Fibroblast of mammary gland (primary cell): ENCODE data around the gene BRD2.

Experiments
- DNase-seq: peaks from one replicate; pipeline ENCODE4 v3.0.0-alpha.2; 2010; ENCODE audit warnings: low read depth
- H3K4me3 ChIP-seq: 2 replicates; pipeline ENCODE4 v1.5.1; 2011; ENCODE audit warnings: low read depth, mild to moderate bottlenecking, low read length, moderate library complexity; ENCODE audit not compliant: control insufficient read depth
- TF ChIP-seq, protein P1 (sequence below): conservative IDR thresholded peaks from 2 replicates; pipeline ENCODE4 v1.5.1; 2011; ENCODE audit warnings: low read depth, low read length, inconsistent platforms; ENCODE audit not compliant: control insufficient read depth, insufficient read depth

BRD2 gene

DNA sequence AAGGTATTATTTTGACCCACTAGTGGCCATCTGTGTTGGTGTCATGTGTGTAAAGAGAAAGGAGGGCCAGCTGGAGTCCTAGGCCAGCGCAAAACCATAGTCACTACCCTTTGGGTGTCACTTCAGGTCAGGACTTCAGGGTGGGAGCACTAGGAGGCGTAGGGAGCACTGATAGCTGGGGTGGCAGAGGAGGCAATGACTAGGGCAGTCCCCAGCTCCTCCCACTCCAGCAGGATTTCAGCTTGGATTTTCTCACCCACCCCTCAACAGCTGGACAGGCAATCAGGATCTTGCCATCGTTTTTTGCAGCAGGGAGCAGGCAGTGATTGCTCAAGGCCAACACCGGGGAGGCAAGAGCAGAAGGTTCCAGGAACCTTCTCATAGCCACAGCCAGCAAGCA is 45.2 kb downstream of the BRD2 start:
- no peak for DNase-seq
- no peak overlapping the region for H3K4me3 ChIP-seq
- TF ChIP-seq, protein P1, sequence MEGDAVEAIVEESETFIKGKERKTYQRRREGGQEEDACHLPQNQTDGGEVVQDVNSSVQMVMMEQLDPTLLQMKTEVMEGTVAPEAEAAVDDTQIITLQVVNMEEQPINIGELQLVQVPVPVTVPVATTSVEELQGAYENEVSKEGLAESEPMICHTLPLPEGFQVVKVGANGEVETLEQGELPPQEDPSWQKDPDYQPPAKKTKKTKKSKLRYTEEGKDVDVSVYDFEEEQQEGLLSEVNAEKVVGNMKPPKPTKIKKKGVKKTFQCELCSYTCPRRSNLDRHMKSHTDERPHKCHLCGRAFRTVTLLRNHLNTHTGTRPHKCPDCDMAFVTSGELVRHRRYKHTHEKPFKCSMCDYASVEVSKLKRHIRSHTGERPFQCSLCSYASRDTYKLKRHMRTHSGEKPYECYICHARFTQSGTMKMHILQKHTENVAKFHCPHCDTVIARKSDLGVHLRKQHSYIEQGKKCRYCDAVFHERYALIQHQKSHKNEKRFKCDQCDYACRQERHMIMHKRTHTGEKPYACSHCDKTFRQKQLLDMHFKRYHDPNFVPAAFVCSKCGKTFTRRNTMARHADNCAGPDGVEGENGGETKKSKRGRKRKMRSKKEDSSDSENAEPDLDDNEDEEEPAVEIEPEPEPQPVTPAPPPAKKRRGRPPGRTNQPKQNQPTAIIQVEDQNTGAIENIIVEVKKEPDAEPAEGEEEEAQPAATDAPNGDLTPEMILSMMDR = no peak

DNA sequence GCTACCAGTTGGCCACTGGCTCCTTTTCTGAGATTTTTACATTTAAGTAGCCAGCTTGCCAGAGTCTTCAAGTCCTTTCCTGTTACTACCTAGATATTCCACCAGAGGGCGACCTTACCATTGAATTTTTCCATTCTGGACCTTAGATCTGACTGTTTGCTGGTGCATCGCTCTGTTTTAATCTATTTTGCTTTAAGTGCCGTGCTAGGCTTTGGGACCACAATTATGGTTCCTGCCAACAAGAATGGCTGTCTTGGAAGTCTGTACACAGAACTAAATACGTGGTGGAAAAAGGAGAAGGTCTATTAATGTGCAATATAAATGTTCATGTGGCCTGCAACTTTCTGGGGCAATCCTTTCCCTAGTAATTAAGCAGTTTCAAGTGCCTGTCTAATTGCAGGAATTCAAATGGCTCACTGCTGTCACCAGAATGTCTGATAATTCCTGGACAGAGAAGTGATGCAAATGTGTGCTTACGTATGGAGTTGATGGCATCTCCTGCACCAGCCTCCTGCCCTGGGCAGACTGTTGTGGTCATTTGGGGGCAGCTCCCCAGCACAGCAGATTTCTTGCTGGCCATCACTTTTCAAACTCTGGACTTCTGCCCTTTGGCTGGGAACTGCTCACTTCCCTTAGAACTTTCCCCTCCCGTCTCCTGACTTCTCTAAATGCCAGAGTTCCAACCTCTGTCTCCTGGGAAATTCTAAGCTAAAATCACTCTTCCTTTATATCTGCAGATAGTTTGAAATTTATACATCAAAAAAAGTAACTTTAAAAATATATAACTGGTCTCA is 46.6 kb downstream of the BRD2 start:
- TF ChIP-seq, protein P1 = peak; percentile 77
- peak; percentile 86 for DNase-seq

DNA sequence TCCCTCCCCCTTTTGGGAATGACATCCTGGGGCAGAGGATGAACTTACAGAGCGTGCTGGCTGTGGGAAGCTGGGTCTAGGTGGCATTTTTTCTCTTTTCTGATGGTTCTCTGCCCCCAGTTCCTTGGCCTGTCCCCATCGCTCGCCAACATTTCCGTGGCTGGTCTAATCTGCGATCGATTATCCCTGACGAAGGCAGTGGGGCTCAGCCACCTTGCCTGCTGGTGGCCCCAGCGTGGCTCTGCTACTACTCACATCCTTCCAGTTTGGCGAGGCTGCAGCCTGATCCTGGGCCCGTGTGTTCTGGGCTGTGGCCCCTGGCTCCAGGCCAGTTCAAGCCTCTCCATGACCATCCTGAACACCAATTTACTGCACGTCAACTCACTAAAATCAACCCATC is 47.4 kb downstream of the BRD2 start:
- H3K4me3 ChIP-seq = no peak overlapping the region
- TF ChIP-seq, protein P1 = no peak
- no peak for DNase-seq

More for the DNA sequence above, 46.6 kb downstream of the BRD2 start:
- H3K4me3 ChIP-seq = no peak overlapping the region

DNA sequence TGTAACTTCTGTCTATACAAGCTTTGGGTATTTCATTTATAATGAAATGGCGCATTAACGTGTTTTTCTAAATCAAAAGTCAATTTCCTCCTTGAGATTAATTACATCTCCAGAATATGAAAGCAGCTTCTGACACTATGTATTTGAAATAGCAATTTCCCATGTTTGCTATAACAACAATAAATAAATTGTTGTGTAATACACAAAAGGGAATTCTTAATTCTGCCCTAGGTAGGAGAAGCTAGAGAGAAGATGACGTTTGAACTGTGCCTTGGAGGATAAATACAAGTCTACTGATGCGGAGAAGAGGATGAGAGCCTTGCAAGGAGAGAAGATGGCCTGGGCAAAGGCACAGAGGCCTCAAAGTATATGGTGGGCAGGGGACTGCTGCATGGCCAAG is 48.6 kb downstream of the BRD2 start:
- no peak for DNase-seq
- H3K4me3 ChIP-seq = no peak overlapping the region

DNA sequence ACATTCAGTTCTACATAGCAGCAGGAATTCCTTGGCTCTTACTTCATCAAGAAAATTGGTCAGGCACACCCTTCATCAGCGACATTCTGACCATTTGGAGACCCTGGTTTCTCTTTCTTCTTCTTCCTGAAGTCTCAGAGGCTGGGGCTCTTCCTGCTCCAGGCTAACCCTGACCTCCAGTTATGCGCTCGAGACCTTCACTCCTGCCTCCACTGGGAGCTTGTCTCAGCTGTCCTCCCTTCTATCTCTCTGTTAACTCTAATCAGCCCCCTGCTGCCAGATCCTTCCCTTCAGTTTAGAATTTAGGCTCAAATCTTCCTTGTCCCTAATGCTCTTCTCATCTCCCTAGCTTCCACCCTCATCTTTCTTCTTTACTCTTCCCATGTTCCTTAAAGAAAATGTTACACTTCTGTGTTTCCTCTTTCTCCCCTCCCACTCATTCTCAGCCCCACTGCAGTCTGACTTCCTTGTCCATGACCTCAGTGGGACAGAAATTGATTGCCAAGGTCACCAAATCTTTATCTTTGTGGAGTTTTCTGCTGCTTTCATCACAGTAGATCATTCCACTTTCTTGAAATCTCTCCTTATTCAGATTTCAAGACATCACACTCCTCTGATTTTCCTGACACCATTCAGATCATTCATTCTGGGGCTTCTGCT is 49.4 kb downstream of the BRD2 start:
- no peak for DNase-seq
- no peak overlapping the region for H3K4me3 ChIP-seq
- TF ChIP-seq, protein P1 = no peak

More for the DNA sequence above, 48.6 kb downstream of the BRD2 start:
- TF ChIP-seq, protein P1 = no peak

DNA sequence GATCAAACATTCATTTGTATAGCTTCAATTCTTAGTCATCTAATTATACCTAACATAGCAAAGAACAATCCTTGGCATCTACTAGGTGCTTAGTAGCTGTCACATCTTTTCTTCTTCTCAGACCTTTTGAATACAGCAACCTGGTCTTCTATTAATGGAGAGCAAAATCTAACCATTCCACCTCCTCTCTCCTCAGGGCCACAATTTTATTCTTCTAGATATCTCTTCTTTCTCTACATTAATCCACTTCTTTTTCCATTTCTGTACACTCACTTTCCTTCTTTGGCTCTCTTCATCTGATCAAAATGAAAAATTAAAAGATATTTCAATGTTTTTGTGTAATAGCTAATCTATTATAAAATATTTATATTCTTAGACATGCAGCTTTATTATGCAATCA is 50.0 kb downstream of the BRD2 start:
- no peak for DNase-seq
- TF ChIP-seq, protein P1 = no peak
- no peak overlapping the region for H3K4me3 ChIP-seq
